Natural killer cell treated with Interleukin-12 subunit alpha and Interleukin-12 subunit beta and Interleukin-15 and Interleukin-18, amount 100 ng/mL, for 72 hours (primary cell): ENCODE data around the gene SERPINA7. TPM values are rescaled to one million over a fixed set of nuclear protein-coding genes. Genes with fewer than 3 reads are reported as not detected.
A peak's percentile ranks its signal among the peaks of the same experiment; 100 is the strongest.

Experiments used
- ATAC-seq, 2 donors: fragments of 150-1000 bp; cut with Tn5 transposase in 1 of 2; sonication (Bioruptor Pico), chemical (Tn5 transposase) in 1 of 2; 2 replicates each; pipeline ENCODE4 v1.10.0; 2021
- DNase-seq: peaks from one replicate; pipeline ENCODE4 v3.0.0; 2022; ENCODE audit warnings: low spot score
- H3K27ac Mint-ChIP-seq, 2 donors: 1 replicate in 1 of 2; 2 replicates in 1 of 2; pipeline ENCODE4 v1.8.0; 2022; ENCODE audit warnings: mixed read lengths in 2 of 2, mild to moderate bottlenecking in 1 of 2, moderate library complexity in 1 of 2
- H3K27me3 Mint-ChIP-seq, 2 donors: 1 replicate in 1 of 2; 2 replicates in 1 of 2; pipeline ENCODE4 v1.8.0; 2022; ENCODE audit warnings: mixed read lengths in 2 of 2
- H3K36me3 Mint-ChIP-seq: one replicate; pipeline ENCODE4 v1.8.0; 2022; ENCODE audit warnings: mixed read lengths
- H3K4me1 Mint-ChIP-seq, 2 donors: 1 replicate in 1 of 2; 2 replicates in 1 of 2; pipeline ENCODE4 v1.8.0; 2022; ENCODE audit warnings: low read depth in 2 of 2, mixed read lengths in 2 of 2, mild to moderate bottlenecking in 1 of 2
- H3K4me3 Mint-ChIP-seq: one replicate; pipeline ENCODE4 v1.8.0; 2022; ENCODE audit warnings: mixed read lengths
- H3K9me3 Mint-ChIP-seq: 2 replicates; pipeline ENCODE4 v1.8.0; 2022; ENCODE audit warnings: mixed read lengths
- total RNA-seq, 2 donors: library from RNA; stranded (reverse); gene quantifications; one replicate each; pipeline ENCODE4 v1.2.3, GENCODE V29; 2022

Gene SERPINA7, protein sequence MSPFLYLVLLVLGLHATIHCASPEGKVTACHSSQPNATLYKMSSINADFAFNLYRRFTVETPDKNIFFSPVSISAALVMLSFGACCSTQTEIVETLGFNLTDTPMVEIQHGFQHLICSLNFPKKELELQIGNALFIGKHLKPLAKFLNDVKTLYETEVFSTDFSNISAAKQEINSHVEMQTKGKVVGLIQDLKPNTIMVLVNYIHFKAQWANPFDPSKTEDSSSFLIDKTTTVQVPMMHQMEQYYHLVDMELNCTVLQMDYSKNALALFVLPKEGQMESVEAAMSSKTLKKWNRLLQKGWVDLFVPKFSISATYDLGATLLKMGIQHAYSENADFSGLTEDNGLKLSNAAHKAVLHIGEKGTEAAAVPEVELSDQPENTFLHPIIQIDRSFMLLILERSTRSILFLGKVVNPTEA
- total RNA-seq, result not detected

DNA sequence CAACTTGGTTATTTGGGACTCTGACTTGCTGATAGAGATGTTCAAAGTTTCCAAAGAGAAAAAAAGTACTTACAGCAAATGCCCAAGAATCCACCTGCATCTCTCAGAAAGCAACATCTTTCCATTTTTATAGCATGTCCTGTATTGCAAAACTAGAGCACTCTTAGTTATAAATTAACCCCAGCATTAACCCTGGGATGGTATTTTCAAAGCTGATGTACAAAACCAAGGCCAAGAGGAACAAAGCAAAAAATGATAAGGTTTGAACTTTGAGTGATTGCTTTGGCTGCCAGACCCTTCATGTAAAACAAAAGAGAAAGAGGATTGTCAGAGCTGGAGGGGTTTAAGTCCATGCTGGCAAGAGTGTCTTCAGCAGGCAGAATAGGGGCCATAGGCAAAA, at the start of gene SERPINA7:
SERPINA7 (minus strand) TSS at position 103 of the 400 bp plus-strand sequence. CDS start 1,669 bp downstream, outside the sequence.
- ATAC-seq, result no peak

DNA sequence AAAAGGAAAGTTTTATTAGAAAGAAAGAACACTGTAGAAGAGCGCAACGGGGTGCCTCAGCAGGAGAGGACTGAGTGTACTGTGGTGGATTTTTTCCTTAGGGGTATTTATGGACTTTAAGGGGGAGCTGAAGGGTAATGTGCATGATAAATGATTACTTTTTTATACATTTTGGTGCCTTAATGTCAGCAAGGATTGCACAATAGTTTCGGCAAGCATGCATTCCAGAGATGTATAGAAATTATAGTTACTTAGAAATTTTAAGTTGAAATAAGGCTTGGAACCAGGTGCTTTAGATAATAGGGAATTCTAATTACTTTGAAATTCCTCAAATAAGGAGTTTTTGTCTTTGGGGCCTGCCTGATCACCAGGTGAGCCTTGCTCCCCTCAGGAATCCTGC, 30.5 kb upstream of the SERPINA7 start:
- no peak overlapping the region for H3K4me3 Mint-ChIP-seq
- ATAC-seq (no peak), DNase-seq (no peak)
- no peaks in the 10 kb centered on the region for H3K4me1 Mint-ChIP-seq
- H3K27ac Mint-ChIP-seq, result no peak overlapping the region
- no peaks in the 10 kb centered on the region for H3K36me3 Mint-ChIP-seq
- peaks cover 0 to 4% of the 10 kb centered on the region in 2 donors for H3K27me3 Mint-ChIP-seq
- peaks cover 7% of the 10 kb centered on the region for H3K9me3 Mint-ChIP-seq

More for the DNA sequence above, at the start of gene SERPINA7:
- DNase-seq, result no peak
- no peaks in the 10 kb centered on the region for H3K4me1 Mint-ChIP-seq
- no peak within 1 kb of the TSS for H3K27ac Mint-ChIP-seq
- H3K4me3 Mint-ChIP-seq, result no peak within 1 kb of the TSS
- no peaks in the 10 kb centered on the region for H3K36me3 Mint-ChIP-seq
- H3K9me3 Mint-ChIP-seq, result peaks cover 3% of the 10 kb centered on the region
- H3K27me3 Mint-ChIP-seq, result peaks cover 0 to 3% of the 10 kb centered on the region in 2 donors

DNA sequence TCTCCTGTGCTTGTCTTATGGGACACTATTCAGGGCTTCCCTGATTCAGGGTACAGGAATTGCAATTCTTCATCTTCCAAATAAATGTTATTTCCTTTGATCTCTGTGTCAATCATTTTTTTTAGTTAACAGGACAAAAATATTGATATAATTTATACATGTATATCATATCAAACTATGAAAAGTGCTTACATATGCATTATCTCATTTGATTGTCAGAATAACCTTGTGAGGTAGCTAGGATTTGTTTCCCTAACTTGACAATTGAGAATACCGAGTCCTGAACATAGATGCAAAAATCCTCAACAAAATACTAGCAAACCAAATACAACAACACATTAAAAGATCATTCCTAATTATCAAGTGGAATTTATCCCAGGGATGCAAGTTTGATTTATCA, 11.5 kb upstream of the SERPINA7 start:
- Mint-ChIP-seq H3K4me1 (no peaks in the 10 kb centered on the region), H3K4me3 (no peak overlapping the region), H3K9me3 (no peaks in the 10 kb centered on the region), H3K27ac (no peak overlapping the region), H3K36me3 (no peaks in the 10 kb centered on the region), H3K27me3 (no peaks in the 10 kb centered on the region)
- DNase-seq (no peak), ATAC-seq (no peak)

DNA sequence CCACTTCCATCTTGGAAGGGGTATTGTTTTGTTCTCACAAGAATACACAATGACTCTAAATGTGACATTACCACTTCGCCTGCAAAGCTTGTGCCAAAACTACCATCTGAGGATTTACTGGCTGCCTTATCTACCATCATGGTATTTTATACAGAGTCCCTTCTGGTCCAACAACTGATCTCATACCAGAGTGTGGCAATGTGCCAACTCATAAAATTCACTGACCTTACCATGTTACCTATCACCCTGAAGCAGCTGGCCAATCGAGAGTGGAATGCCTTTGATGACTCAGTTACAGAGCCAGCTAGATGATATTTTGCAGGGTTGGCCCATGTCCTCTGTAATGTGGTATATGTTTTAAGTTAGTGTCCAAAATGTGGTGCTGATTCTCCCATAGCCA, 3.8 kb upstream of the SERPINA7 start:
- Mint-ChIP-seq H3K9me3 (peaks cover 3% of the 10 kb centered on the region), H3K27me3 (peaks cover 0 to 3% of the 10 kb centered on the region in 2 donors), H3K4me3 (no peak overlapping the region), H3K4me1 (no peaks in the 10 kb centered on the region), H3K27ac (no peak overlapping the region), H3K36me3 (no peaks in the 10 kb centered on the region)
- ATAC-seq, result no peak
- no peak for DNase-seq

DNA sequence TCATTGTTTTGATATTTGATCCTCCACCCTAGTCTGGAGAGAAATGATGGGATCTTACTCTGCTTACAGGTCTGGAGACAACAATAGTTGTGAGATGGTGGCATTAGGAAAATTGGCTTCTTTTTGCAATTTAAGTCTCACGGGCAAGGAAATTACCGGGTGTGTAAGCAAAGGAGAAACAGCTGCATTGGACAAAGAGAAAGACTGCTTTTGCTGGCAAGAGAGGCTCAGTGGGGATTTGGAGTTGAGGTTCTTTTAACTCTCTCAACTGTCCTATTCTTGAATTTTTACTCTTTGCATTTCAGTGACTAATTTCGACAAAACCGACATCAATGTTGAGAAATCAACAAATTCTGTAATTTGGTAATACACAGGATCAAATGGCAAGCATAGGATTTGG, 2.3 kb upstream of the SERPINA7 start:
- H3K27ac Mint-ChIP-seq, result no peak overlapping the region
- DNase-seq (no peak), ATAC-seq (no peak)
- H3K4me3 Mint-ChIP-seq, result no peak overlapping the region
- no peaks in the 10 kb centered on the region for H3K36me3 Mint-ChIP-seq
- H3K4me1 Mint-ChIP-seq, result no peaks in the 10 kb centered on the region
- H3K9me3 Mint-ChIP-seq, result peaks cover 3% of the 10 kb centered on the region
- peaks cover 0 to 3% of the 10 kb centered on the region in 2 donors for H3K27me3 Mint-ChIP-seq

- Mint-ChIP-seq H3K4me3 (no peak overlapping the region), H3K27ac (no peak overlapping the region), H3K9me3 (peaks cover 3% of the 10 kb centered on the region), H3K4me1 (no peaks in the 10 kb centered on the region), H3K27me3 (peaks cover 0 to 3% of the 10 kb centered on the region in 2 donors), H3K36me3 (no peaks in the 10 kb centered on the region)
- DNase-seq (no peak), ATAC-seq (no peak)
Measured at GRCh38 chrX:106039920-106040319, 1.4 kb upstream of the SERPINA7 start.

GRCh38 chrX:106037835-106038473, 573 bp downstream of the SERPINA7 start:
- no peaks in the 10 kb centered on the region for H3K36me3 Mint-ChIP-seq
- DNase-seq, result no peak
- no peak for ATAC-seq
- H3K27me3 Mint-ChIP-seq, result peaks cover 0 to 3% of the 10 kb centered on the region in 2 donors
- H3K4me1 Mint-ChIP-seq, result no peaks in the 10 kb centered on the region
- H3K27ac Mint-ChIP-seq, result no peak overlapping the region
- no peak overlapping the region for H3K4me3 Mint-ChIP-seq
- H3K9me3 Mint-ChIP-seq, result peaks cover 3% of the 10 kb centered on the region

- no peaks in the 10 kb centered on the region for H3K36me3 Mint-ChIP-seq
- no peak for ATAC-seq
Measured at GRCh38 chrX:106036716-106037115, 1.8 kb downstream of the SERPINA7 start.

DNA sequence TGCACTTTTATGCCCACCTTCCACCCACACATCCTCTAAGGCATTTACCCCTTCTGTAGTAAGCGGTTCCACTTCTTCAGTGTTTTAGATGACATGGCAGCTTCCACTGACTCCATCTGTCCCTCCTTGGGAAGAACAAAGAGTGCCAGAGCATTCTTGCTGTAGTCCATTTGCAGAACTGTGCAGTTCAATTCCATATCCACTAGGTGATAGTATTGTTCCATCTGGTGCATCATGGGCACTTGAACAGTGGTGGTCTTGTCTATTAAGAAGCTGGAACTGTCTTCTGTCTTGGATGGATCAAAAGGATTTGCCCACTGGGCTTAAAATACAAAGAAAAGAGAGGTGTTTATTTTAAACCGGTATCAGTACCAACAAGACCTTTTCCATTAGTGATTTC, 3.5 kb downstream of the SERPINA7 start:
- no peak for DNase-seq
- peaks cover 0 to 6% of the 10 kb centered on the region in 2 donors for H3K27me3 Mint-ChIP-seq
- H3K4me1 Mint-ChIP-seq, result no peaks in the 10 kb centered on the region
- H3K36me3 Mint-ChIP-seq, result no peaks in the 10 kb centered on the region
- no peaks in the 10 kb centered on the region for H3K9me3 Mint-ChIP-seq
- H3K27ac Mint-ChIP-seq, result no peak overlapping the region
- no peak overlapping the region for H3K4me3 Mint-ChIP-seq
- no peak for ATAC-seq

More at GRCh38 chrX:106036716-106037115, 1.8 kb downstream of the SERPINA7 start:
- no peak for DNase-seq
- Mint-ChIP-seq H3K4me3 (no peak overlapping the region), H3K27me3 (peaks cover 0 to 3% of the 10 kb centered on the region in 2 donors), H3K27ac (no peak overlapping the region), H3K9me3 (peaks cover 3% of the 10 kb centered on the region), H3K4me1 (no peaks in the 10 kb centered on the region)

- H3K36me3 Mint-ChIP-seq, result no peaks in the 10 kb centered on the region
- no peak overlapping the region for H3K27ac Mint-ChIP-seq
- peaks cover 4% of the 10 kb centered on the region for H3K9me3 Mint-ChIP-seq
- no peak overlapping the region for H3K4me3 Mint-ChIP-seq
- ATAC-seq (no peak), DNase-seq (no peak)
- H3K27me3 Mint-ChIP-seq, result peaks cover 0 to 9% of the 10 kb centered on the region in 2 donors
- H3K4me1 Mint-ChIP-seq, result no peaks in the 10 kb centered on the region
Measured at GRCh38 chrX:106023947-106024346, 14.6 kb downstream of the SERPINA7 start.

DNA sequence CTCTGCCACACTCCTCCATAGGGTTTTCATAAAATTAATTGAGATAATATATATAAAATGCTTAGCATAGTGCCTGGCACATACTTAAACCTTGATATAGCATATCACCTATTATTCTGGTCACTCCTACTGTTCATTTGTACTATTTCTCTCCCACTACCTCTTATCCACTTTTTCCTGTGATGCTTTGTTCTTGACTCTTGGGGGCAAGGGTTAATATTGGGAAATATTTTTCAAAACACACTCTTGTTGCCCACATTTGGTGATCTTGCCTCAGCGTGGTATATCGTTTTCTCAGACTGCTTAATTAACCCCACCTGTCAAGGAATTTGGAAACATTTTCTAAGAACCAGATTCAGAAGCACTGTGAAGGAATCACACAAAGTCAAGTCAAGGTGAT, 16.3 kb downstream of the SERPINA7 start:
- H3K9me3 Mint-ChIP-seq, result no peaks in the 10 kb centered on the region

DNA sequence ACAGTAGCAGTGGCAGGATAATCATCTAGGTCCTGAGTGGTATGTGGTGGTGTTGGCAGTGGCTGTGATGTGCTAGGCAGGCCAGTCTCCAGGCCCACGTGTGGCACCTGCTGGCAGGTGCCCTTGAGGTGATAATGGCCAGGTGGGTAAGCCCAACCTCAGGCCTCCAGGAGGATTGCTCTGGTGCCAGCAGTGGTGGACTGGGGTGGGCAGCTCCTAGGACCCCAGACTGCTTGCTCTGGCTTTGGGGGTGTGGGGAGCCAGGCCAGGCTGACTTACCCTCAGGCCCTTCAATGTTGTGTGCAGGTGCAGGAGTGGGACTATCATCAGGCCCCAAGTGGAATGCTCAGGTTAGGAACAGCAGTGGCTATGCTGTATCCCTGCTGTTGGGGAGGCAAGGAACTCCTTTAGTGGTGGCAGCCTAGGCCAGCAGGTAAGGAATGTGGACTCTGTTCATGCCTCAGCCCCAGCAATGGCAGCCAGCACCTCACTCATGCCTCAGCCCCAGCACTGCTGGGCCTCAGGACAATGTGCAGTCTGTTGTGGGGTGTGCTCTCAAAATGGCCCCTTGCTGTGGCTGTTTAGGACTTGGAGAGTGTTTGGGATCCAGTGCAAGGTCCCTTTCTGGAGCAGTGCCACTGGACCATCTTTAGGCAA, 24.3 kb downstream of the SERPINA7 start:
- no peaks in the 10 kb centered on the region for H3K36me3 Mint-ChIP-seq
- peaks cover 4% of the 10 kb centered on the region for H3K9me3 Mint-ChIP-seq
- peaks cover 0 to 2% of the 10 kb centered on the region in 2 donors for H3K27me3 Mint-ChIP-seq
- no peak overlapping the region for H3K4me3 Mint-ChIP-seq
- no peaks in the 10 kb centered on the region for H3K4me1 Mint-ChIP-seq
- ATAC-seq, result peak in 1 of 2 donors; percentile 53
- DNase-seq, result no peak
- no peak overlapping the region for H3K27ac Mint-ChIP-seq

More for the DNA sequence above, 16.3 kb downstream of the SERPINA7 start:
- Mint-ChIP-seq H3K4me1 (no peaks in the 10 kb centered on the region), H3K4me3 (no peak overlapping the region), H3K36me3 (no peaks in the 10 kb centered on the region), H3K27me3 (peaks cover 0 to 10% of the 10 kb centered on the region in 2 donors), H3K27ac (no peak overlapping the region)
- ATAC-seq, result no peak
- DNase-seq, result no peak

- Mint-ChIP-seq H3K9me3 (peaks cover 4% of the 10 kb centered on the region), H3K27me3 (peaks cover 0 to 4% of the 10 kb centered on the region in 2 donors), H3K4me3 (no peak overlapping the region), H3K4me1 (no peaks in the 10 kb centered on the region), H3K27ac (no peak overlapping the region), H3K36me3 (no peaks in the 10 kb centered on the region)
- DNase-seq (no peak), ATAC-seq (no peak)
Measured at GRCh38 chrX:106009145-106009544, 29.4 kb downstream of the SERPINA7 start.

- no peaks in the 10 kb centered on the region for H3K36me3 Mint-ChIP-seq
- H3K27me3 Mint-ChIP-seq, result peaks cover 0 to 5% of the 10 kb centered on the region in 2 donors
- DNase-seq (no peak), ATAC-seq (no peak)
- no peak overlapping the region for H3K4me3 Mint-ChIP-seq
- H3K4me1 Mint-ChIP-seq, result no peaks in the 10 kb centered on the region
- no peak overlapping the region for H3K27ac Mint-ChIP-seq
- H3K9me3 Mint-ChIP-seq, result peaks cover 4% of the 10 kb centered on the region
Measured at GRCh38 chrX:106007815-106008214, 30.7 kb downstream of the SERPINA7 start.
